ENCODE data around the gene LRRIQ1.
"Not testable (repeated sequence)": the region's sequence is repeated elsewhere in the genome, so short reads cannot be mapped to it uniquely, and the experiment has no call there.

The LRRIQ1 gene

DNA sequence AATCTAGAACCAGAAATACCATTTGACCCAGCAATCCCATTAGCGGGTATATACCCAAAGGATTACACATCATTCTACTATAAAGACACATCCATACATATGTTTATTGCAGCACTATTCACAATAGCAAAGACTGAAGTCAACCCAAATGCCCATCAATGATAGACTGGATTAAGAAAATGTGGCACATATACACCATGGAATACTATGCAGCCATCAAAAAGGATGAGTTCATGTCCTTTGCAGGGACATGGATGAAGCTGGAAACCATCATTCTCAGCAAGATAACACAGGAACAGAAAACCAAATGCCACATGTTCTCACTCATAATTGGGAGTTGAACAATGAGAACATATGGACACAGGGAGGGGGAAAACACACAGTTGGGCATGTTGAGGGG is 188.2 kb downstream of the LRRIQ1 start:
- not testable (repeated sequence) for DNase-seq

DNA sequence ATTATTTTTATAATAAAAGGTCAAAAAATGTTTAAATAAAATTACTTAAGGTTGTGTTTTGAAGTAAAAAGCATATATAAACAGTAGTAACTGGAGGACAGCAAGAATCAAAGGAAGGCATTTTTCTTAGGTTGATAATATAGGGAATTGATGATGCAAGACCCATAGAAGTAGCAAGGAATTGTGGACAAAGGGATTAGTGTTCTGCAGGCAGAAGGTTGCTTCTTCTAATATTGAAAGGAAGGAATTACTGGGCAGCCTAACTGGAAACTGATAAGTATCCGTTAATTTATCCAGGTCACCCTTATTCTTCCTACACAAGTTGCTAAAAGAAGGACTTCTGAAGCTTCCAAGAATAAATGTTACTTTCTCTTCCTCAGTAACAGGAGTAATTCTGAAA is 189.3 kb downstream of the LRRIQ1 start:
- DNase-seq = no peak

DNA sequence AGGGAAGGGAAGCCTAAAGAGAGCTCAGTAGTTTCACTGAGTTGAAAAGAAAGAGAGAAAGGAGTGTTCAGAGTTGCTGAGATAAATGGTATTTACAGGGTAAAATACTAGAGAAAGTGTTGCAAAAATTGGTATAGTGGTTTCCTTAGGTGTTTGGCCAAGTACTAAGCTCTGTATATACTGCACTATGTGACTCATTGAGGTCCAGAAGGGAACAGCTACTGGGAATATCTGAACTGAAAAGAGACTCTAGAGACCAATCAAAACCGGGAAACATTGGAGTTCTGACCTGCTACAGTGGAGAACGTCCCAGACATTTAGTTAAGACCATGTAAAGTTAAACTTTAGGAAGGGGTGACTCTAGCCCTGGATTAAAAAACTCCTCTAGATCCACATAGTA is 201.2 kb downstream of the LRRIQ1 start:
- DNase-seq = no peak

DNA sequence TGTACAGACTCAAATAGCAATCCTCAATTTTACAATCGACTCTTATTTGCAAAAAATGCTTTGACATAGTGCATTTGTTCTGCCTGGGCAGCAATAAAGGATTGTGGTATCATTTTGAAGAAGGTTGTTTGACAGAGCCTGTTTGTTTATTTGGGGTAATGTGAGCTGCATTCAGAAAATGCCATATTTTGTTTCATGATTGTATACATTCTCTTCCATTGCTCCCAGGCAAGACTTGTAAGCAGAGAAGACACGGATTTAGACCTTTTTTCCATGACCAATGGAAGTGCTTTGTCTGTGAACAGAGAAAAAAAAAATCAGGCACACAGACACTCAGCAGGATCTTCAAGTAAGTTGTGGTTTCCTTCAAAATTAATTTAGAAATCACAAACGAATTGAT is 208.4 kb downstream of the LRRIQ1 start:
- DNase-seq = no peak

DNA sequence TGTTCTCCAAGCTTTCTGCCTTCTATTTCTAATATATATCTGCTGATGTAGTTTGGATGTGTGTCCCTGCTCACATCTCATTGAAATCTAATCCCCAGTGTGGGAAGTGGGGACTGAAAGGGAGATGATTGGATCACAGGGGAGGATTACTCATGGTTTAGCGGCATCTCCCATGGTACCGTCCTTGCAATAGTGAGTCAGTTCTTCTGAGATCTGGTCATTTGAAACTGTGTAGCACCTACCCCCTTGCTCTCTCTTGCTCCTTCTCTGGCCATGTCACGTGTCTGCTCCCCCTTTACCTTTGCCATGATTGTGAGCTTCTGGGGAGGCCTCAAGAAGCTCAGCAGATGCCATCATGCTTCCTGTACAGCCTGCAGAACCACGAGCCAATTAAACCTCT is 217.7 kb downstream of the LRRIQ1 start:
- no peak for DNase-seq

DNA sequence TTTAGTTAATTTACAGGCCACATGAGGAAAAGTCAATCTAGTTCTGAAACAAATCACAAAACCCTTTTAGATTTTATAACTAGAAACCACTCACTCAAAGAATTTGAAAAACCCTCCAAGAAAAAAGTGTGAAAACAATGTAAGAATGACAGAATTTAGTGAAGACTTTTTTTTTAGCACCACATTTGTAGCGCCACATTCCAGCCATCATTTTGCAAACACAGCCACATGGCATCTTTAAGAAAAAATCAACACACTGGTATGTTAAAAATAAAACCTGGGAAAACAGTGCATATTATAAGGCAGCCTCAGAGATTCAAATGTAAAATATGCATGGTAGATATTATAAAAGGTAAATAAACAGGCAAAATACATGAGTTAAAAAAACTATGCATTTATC is 221.5 kb downstream of the LRRIQ1 start:
- no peak for DNase-seq

DNA sequence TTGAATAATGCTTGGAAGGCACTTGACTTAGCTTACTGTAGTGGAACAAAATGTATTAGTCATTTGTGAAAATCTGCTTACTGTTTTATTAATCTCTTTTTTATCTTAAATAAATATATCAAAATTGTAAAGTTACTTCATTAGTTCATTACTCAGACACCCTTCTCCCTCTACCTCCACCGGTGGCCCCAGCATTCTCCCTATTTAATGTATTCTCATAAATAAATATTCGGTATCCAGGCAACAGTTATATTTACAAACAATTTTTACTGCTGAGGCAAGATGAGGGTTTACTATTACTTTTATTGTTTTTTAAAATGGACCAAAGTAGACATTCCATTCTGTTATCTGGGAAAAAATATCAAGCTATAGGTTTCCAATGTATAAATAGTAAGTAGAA is 224.3 kb downstream of the LRRIQ1 start:
- DNase-seq = no peak

DNA sequence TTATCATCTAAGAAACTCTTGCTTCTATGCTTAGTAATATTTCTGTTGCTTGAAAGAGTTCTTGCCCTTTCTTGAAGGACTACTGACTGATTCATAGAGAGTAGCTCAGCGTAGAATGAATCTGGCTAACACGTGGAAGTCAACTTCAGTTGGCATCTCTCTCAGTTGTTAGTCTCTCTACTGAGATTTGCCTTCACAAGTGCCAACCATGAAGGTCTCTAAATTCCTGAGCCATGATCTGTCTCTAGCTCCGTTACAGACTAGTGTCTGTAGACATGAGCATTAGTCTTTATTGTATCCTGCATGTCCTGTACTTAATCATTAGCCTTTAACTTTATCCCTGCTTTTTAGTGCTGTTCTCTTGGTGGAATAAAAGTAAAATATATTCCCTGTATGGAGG is 224.7 kb downstream of the LRRIQ1 start:
- no peak for DNase-seq

DNA sequence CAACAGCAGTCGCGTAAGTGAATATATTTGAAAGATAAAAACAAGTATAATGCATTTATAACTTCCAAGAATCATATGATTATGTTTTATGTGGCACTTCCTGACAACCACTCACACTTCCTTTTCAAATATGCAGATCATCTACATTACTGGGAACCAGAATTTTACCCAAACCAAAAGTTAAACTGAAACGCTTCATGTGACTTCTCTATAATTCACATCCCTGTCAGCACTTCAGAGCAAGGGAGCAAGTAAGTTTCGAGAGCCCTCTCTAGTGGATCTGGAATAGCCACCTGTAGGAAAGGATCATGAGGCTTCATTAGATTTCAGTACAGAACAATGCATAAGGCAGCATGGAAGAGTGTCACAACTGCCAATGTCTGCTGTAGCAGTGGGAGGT is 230.2 kb downstream of the LRRIQ1 start:
- DNase-seq = no peak

DNA sequence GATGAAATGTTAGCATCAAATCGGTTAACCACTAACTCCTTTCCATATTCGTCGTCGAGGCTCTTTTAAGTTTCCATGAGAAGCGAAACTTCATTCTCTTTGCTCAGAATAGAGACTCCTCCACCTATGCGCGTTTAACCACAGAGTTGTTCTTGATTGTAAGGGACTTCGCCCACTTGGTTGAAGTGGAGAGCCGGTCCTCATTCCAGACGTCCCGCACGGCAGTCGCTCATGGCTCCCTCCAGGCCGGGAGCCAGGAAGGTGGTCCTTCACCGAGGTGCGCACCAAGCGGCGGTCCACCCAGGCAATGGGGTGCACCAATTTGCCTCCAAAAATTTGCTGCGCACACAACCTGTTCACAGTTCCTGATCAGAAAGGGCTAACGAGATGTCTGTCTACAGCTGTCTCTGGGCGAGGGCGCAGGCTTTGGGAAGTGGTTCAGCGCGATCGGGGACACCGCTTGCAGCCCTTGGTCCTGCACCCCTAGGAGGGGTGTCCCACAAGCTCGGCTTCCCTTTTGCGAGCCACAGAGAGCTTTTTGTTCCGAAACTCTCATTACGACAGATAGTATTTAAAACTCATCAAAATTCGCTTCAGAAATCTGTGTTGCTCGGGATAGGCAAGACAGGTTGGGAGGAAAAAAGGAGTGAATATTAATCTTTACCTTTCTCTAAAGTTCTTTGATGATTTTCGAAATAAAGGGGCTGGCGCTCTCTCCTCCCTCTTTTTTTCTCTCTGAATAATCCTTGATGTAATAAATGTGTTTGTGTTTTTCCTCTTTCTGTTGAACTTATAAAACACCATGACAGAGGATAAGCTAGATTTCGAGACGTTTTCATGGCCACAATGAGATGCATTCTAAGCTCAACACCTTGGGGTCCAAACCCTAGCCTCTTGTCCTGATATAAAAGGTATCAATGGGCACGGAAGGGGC is 237.5 kb downstream of the LRRIQ1 start:
- no peak for DNase-seq

DNA sequence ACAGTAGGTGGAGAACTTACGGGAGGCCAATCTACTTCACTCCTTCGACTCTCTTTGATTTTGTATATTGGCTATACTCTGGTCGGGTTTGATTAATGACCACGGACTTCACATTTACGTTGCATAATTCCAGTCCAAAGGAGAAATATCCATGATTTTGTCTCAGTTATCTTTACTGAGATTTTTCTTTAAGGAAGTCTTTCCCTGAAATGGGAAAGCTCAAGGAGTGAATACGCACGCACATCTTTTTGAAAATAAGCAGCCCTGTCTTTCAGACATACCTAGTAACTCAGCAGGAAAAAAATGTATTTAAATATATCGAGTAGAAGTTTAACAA is 238.1 kb downstream of the LRRIQ1 start:
- no peak for DNase-seq

DNA sequence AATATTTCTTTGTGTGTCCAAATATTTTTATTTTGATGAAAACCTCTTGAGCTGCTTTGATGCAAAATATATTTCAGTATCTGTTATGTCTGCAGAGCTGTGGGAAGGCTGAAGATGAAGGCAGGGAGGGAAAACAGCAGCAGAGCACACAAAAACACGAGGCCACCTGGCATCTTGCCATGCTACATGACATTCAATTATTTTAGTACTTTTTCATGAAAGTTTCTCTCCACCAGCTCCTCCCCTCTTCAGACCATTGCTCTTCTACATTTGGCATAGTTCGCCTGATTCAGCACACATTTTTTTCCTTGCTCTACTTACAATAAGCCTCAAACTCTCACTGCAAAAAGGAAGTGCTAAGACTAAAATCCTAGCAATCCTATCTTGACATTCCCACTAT is 239.2 kb downstream of the LRRIQ1 start:
- no peak for DNase-seq

DNA sequence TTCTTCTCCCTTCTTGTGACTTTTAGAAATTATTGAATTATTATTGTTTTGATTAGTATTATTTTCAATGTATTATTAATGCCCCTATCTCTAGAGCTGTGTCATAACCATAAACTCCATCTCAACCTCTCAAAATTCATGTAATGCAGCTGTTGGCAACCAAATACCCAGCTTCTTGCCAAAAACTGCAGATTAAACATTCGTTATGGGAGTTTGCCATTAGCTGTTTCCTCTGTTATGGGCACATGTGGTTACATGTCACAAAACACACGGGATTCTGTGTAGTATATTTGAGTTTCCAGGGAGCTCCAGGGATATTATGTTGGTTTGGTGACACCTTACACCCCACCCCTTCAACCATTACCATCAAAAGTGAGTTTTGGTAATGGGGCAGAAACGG is 241.0 kb downstream of the LRRIQ1 start:
- DNase-seq = no peak

DNA sequence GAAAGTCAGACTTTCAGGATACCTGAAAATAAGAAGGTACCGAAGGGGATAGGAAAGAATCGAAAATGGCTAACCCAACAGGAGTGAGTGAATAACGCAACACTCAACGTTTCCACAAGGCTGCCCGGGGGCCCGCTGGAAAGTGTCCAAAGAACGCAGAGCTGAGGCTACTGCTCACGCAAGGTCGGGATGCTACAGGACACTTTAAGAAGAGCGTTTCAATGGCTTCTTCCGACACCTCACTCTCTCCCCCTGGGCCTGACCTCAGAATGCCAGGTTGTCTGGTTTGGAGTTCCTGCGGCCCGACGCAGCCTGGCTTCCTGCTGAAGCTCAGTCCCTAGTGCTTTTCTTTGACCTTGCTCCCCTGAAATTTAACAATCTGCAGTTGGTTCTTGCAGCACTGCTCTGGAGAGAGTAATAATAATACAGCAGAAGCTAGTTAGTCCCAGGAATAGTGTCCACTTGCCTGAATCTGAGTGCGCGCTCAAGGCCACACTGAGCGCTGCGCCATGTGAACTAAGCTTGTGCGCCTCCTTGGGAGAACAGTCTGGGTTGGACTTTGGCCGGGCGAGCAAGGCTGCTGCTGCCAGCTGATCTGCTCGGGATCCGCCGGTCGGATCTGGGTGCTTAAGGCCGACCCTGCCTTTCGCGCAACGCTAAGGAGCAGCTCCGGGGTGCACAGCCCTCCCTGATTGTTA is 241.9 kb downstream of the LRRIQ1 start:
- DNase-seq = no peak

DNA sequence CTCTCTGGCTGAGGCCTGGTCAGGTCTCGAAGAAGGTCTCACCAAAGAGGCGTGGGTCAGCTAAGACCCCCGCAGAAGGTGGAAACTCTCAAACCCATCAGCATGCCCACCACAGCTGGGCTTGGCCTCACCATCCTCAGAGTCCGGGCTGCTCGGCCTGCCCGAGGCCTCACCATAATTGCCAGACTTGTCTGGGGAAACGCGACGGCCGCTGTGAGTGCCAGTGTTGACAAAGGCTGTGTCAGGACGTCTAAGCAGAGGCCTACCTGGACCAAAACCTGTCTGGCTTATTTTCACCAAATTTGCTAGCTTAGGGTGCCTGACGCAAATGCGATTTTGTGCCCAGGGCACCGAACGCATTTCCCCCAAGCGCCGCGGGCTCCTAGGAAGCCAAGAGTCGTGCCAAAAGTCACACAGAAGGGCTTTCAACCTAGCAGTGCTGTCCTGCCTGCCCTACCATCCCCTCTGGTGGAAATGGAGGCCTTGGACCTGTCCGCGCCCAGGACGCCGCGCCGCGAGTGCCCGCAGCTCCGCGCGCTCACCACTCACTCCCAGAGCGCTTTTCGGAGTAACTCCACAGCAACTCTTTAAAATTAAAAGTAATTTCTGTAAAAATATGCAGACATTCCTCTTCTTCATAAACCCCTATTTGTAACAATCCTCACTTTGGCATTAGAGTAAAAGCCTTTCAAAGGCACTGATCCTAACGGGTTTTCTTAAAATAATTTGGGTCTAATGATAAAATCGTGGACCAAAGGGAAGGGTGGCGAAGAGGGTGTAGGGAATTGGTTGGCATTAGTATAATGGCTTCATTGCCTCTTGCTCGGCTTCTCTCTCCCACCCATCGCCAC is 242.7 kb downstream of the LRRIQ1 start:
- DNase-seq = no peak

DNA sequence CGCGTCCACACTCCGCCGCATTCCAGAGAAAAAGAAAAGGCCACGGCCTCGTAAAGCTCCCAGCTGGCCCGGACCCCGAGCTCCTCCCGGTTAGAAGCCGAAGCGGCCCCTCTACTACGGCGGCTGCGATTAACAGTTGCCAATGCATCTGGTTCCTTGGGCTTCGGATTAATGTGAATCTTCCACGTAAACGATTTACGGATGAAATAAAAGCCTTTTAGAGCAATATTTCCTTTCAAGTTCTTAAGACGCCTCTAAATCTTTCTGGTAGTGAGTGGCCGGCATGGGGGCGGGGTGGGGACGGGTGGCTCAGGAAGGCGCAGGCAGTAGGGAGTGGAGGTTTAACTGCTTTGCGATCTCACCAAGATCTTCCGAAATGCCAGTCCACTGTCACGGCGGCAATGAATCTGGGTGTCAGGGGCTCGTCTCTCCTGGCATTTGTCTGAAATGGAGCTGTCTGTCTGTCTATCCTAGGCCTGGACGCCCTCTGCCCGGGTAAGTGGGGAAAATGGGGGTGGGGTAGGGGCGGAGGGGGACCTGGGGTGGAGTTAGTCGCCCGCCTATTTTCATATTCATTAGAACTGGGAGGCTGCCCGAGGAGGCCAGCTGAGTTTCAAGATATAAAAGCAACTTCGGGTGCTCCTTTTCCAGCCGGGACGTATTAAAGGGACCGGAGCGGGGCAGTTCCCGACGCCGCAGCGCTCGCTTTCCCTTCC is 243.5 kb downstream of the LRRIQ1 start:
- no peak for DNase-seq

DNA sequence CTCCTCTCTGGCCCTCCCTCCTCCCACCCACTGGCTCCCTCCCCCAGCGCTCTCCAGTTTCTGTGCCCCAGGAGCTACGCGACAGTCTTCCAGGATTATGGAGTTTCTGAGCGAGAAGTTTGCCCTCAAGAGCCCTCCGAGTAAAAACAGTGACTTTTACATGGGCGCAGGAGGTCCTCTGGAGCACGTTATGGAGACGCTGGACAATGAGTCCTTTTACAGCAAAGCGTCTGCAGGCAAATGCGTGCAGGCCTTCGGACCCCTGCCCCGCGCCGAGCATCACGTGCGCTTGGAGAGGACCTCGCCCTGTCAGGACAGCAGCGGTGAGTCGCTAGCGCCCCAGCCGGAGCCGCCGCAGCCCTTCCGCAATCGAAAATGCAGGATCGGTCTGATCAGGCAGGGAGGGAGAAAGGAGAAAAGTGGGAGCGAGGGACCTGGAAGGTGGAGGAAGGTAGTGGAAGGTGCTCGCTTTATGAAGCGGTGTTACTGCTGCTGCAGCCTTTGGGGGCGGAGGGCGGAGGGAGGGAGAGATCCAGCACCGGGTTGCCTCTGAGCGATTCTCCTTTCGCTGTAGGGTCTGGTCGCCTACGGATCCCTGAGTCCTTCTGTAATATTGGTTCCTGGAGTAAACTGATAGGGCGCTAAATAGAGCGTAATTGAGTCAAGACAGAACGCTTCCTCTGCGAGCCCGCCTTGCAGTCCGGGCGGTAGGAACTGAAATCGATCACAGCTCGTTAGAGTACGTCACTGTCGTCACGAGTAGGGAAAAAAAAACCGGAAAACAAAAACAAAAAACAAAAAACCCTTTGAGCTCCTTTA is 244.2 kb downstream of the LRRIQ1 start, which contains the start of gene ALX1:
Gene ALX1, plus strand, starts transcription at position 56 of the 819 bp plus-strand sequence. Its CDS starts 42 bp downstream, at position 98.
- no peak for DNase-seq

DNA sequence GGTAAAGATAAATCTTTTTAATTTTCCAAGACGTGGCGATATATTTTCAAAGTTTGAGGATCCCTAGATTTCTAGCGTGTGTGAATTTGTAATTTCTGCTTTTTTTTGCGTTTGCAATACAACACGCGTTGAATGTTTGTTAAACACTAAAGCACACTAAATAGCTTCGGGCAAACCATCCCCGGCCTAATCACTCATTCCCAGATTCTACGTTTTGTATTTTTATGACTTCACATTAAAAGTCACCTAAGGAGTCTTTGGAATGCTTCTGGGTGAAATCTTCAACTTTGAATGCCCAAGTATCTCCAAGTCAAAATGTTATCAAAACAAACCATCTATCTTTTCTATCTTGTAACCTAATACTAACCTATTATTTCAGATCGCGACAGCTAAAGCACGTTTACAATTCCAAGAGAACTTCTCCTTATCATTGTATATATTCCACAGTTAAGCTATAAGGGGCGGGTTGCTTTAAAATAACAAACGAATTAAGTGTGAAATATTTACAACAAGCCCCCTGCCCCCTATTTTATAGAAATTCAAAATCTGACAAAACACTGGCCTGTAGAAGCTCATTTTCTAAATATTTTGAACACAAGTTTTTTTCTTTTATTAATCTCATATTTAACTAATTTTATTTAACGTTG is 245.0 kb downstream of the LRRIQ1 start:
- DNase-seq = no peak

DNA sequence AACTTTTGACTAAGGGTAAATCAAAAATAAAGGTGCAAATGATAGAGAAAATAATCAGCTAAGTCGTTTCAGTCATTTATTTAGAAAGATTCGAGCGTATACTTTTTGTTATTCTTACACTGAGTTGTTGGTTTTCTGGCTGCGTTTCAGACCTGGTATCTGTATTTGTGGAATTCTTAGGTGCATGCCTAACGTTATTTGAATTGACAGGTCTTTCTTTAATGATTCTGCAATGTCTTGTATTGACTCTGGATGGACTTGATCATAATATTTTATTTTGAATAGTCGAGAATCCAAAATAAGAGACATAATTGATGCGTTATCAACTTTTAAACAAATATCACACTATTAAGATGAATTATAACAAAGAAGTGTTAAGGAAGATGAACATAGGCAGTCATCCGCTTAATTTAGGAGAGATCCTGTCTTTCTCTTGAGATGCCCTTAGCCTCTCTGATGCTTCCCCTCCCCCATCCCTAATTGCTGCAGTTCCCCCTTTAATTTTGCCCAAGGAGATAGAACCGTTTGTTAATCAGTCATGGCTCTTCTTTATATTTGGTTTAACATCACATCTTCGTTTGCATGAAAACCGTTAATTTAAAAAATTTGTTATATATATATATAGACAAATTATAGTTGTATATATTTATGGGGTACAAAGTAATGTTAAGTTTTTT is 245.6 kb downstream of the LRRIQ1 start:
- DNase-seq = no peak

DNA sequence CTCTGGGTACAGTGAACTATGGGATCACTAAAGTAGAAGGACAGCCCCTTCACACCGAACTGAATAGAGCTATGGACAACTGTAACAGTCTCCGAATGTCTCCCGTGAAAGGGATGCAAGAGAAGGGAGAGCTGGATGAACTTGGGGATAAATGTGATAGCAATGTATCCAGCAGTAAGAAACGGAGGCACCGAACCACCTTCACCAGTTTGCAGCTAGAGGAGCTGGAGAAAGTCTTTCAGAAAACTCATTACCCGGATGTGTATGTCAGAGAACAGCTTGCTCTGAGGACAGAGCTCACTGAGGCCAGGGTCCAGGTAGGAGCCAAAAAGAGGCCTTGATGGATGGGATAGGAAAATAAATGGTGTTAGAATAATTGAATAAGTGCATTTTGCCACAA is 247.4 kb downstream of the LRRIQ1 start:
- DNase-seq = no peak

All from SHP77 (cell line).